GM19467 (cell line): ENCODE measurements around the gene ACAA2.
"Not testable (repeated sequence)": the region's sequence is repeated elsewhere in the genome, so short reads cannot be mapped to it uniquely, and the experiment has no call there.

Experiments used
- ATAC-seq: cut with Tn5 transposase; IDR thresholded peaks from one replicate; pipeline ENCODE4 v1.9.1; 2021; ENCODE audit warnings: mild to moderate bottlenecking, moderate library complexity; ENCODE audit not compliant: unreplicated experiment

ACAA2 gene

DNA sequence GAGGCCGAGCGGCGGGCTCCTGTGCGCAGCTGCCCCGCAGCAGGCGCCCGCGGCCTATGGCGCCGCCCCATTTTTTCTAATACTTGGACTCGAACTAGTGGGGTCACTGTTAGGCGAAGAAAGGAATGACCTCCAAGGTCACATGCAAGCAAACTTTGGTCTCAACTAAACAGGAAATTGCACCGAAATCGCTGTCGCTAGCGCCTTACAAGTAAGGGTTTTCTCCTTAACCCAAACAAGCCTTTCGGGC is 339 bp downstream of the ACAA2 start:
- peak; percentile 25 for ATAC-seq

DNA sequence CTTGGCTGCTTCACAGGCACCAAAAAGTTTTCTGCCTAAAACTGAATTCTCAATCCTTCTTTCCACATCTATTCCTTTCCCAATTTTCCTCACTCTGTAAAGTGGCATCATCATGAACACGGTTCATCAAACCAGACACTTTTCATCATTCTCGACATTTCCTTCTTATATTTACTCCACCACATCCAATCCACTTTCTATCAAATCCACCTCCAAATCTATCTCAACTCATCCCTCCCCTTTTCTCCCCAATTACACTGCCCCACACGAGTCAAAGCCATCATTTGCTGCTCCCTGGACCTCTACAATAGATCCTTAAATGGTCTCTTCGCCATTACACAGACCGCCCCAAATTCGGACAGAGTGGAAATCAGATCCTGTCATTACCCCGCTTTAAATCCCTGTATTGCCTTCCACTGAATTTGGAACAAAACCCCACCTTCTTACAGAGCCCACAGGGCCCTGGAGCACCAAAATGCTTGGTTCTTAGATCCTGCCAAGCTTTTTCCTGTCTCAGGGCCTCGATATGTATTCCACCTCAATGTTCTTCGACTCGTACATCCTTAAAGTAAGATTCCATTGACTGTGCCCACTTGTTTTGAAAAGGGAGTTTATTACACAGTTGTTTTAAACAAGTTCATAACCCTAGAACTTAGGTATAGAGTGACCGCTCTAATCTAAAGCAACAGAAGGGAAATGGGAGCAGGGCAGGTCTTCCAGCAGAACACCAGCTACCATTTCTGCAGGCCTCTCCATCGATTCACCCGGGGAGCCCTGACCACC is 856 bp downstream of the ACAA2 start:
- ATAC-seq: no peak

- ATAC-seq: no peak
Measured at GRCh38 chr18:49811151-49811938, 2.0 kb downstream of the ACAA2 start.

GRCh38 chr18:49808553-49809191 is 4.7 kb downstream of the ACAA2 start:
- not testable (repeated sequence) for ATAC-seq

DNA sequence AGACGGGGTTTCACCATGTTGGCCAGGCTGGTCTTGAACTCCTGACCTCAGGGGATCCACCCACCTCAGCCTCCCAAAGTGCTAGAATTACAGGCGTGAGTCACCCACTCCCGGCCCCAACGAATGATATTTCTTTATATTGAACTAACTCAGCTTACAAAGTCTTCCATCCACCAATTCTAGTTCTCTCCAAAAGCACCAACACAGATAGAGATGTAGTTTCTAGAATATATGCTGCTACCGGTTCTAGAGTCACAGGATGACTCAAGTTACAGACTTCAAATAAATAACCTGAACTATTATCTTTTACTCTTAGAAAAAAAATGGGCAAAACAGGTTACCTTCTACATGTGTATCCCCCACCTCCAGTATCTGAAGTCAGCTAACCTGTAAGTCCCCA is 9.2 kb downstream of the ACAA2 start:
- ATAC-seq: no peak

DNA sequence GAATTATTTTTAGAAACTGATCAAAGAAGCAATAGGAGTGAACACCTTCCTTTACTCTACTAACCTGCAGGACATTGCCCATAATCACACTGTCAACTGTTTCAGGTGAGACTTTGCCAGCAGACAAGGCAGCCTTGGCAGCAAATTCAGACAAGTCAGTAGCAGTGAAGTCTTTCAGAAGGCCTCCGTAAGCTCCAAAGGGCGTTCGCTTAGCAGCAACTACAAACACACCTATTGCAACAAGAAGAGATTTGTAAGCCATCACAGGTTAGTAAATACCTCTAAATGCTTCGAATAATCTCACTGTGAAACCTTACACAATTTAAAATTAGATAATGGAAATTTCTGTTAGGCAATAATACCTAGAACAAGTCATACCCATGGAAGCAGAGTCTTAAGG is 10.7 kb downstream of the ACAA2 start:
- no peak for ATAC-seq

DNA sequence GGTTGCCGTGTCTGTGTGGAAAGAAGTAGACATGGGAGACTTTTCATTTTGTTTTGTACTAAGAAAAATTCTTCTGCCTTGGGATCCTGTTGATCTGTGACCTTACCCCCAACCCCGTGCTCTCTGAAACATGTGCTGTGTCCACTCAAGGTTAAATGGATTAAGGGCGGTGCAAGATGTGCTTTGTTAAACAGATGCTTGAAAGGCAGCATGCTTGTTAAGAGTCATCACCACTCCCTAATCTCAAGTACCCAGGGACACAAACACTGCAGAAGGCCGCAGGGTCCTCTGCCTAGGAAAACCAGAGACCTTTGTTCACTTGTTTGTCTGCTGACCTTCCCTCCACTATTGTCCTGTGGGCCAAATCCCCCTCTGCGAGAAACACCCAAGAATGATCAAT is 12.8 kb downstream of the ACAA2 start:
- ATAC-seq: not testable (repeated sequence)

GRCh38 chr18:49799806-49800205 is 13.5 kb downstream of the ACAA2 start:
- not testable (repeated sequence) for ATAC-seq

DNA sequence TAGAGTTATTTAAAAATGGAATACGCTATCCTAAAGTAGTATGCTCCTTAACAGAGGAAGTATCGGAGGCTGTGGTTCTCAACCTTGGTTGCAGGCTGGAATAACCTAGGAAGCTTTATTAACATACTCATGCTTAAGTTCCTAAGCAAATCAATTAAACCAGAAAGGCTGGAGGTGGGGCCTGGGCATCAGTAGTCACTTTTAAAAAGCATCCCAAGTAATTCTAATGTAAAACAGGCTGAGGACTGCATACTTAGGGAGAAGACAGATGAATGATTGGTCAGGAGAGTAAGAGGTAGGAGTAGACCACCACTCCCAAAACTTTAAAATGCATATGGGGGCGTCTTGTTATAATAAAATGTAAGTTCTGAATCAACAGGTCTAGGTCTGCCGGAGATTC is 15.3 kb downstream of the ACAA2 start:
- ATAC-seq: no peak

GRCh38 chr18:49795612-49796552 is 17.5 kb downstream of the ACAA2 start:
- no peak for ATAC-seq

- no peak for ATAC-seq
Measured at GRCh38 chr18:49794743-49795142, 18.6 kb downstream of the ACAA2 start.

GRCh38 chr18:49789560-49790134 is 23.7 kb downstream of the ACAA2 start:
- ATAC-seq: not testable (repeated sequence)

DNA sequence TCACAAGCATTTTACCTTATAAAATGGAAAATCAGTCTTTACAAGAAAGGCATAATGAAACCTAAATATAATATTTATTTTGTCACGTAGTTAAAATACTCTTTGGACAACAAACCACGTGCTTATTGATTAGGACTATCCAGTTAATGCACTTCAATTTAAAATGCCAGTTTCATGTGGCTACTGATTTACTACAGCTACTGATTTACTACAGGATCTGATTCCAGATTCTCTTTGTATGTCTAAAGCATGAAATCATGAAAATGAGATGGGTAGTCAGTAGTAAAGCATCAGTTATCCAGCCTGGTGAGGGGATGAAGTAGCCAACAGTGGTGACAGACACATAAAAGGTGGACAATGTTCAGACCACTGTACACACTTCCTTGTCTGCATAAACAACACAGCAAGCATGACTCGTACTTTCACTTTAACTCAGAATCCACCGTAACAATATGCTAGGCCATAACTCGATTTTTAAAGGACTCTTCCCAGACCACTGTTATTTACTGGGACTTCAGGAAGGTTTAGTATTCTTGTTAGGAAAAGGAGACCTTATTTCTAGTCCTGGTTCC is 24.9 kb downstream of the ACAA2 start:
- ATAC-seq: no peak

DNA sequence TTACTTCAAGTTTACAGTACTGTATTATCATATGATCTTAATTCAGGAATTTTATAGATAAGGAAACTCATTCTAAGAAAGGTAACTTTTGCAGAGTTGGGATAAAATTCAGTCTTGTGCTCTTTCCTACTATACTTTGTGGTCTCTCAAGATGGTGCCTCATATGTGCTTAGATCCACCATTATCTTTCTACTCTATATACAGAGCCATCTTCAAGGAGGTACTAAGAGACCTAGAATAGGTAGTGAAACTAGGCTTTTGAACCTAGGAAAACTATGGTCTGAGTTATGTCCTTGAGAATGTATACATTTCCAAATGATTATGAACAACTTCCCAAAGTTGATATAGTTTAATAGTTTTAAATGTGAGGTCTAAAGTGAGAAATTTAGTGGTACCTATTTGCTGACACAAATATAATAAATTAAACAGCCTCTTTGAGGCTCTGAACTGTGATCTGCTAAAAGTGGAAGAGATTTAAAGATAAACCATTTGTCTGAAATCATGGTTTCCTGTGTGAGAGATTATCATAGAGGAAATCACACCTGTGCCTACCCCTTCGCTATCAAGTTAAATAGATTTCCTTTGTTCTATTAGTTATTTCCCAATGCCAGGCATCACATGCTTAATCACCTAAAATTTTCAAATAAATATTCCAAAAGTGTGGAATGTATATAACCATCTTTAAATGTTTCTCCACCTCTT is 27.2 kb downstream of the ACAA2 start:
- no peak for ATAC-seq

- no peak for ATAC-seq
Measured at GRCh38 chr18:49784427-49785185, 28.7 kb downstream of the ACAA2 start.

DNA sequence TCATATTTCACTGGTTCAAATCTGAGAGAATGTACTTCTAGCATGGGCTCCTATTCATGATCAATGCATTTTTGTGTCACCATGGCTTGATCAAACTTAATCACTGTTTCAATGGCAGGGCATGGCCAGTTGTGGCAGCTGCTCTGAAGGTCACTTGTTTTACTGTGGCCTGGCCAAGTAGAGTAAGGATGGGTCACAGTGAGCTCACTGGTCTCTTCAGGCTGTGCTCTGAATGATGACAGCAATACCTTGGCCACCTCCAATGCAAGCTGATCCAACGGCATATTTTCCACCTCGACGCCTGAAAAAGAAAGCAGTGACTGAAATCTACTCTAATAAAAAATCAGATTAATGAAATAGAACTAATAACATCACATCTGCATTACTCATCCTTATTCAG is 29.7 kb downstream of the ACAA2 start:
- ATAC-seq: not testable (repeated sequence)

DNA sequence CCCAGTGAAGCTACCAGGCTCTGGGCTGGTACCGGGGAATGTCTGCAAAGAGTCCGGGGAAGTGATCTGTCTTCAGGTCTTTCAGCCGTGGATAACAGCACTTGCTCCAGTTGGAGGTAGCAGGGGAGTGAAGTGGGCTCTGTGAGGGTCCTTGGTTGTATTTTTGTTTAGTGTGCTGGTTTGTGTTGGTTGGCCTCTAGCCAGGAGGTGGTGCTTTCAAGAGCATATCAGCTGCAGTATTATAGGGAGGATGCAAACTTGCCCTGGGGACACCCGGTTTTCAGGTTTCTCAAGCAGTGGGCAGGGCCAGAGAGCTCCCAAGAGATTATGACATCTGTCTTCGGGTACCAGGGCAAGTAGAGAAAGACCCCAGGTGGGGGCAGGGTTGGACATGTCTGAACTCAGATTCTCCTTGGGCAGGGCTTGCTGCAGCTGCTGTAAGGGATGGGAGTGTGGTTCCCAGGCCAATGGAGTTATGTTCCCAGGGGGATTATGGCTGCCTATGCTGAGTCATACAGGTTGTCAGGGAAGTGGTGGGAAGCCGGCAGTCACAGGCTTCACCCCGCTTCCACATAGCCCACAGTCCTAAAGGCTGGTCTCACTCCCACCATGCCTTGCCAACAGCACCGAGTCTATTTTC is 34.4 kb downstream of the ACAA2 start:
- no peak for ATAC-seq

DNA sequence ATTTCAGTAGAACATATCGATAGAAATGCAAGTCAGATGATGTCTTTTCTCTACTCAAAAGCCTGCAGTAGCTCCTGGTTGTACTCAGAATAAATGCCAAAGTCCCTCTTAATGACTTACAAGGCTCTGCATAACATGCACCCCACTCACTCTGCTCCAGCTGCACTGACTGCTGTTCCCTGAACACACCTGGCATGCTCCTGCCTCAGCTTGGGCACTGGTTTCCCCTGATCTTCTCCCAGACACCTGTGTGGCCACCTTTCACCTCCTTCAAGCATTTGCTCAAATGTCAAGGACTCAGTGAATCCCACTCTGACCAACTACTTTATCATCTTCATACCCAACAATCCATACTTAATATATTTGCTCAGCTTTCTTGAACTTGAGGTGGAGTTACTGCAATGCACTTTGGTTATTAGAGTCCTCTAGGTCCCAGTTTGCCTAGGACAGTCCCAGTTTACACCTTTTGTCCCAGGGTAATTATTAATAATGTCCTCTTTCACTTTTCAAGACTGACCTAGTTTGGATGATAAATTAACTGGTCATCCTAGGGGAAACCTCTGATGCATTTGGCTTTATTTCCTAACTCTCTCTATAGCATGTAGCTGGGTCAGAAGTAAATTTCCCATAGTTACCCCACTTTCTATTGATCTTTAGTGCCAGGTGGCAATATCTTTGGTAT is 44.1 kb downstream of the ACAA2 start:
- ATAC-seq: no peak
